GM18951 (cell line): ENCODE results near the gene CD8A.

Experiments
- POLR2A ChIP-seq: IDR thresholded peaks from 4 replicates; pipeline ENCODE4 v1.6.1; 2011; ENCODE audit warnings: mild to moderate bottlenecking; ENCODE audit not compliant: insufficient read length, insufficient read depth; ENCODE audit errors: extremely low read depth
- in situ Hi-C: fragments of 300-500 bp; cut with MboI; formaldehyde crosslinking; loops from one replicate; pipeline ENCODE4 v1.12.0; 2022; ENCODE audit warnings: low sequenced_read_pairs, mixed read lengths, inconsistent platforms; ENCODE audit not compliant: unreplicated experiment

The CD8A gene

GRCh38 chr2:86775338-86775737 is 15.4 kb downstream of the CD8A start:
- in situ Hi-C loops, result no loop called here
- no peak for TF ChIP-seq POLR2A

- in situ Hi-C loops, result no loop called here
- TF ChIP-seq POLR2A, result no peak
These were observed 15.9 kb downstream of the CD8A start for GRCh38 chr2:86774862-86775261.

GRCh38 chr2:86772611-86773010 is 18.1 kb downstream of the CD8A start:
- in situ Hi-C loops, result no loop called here

DNA sequence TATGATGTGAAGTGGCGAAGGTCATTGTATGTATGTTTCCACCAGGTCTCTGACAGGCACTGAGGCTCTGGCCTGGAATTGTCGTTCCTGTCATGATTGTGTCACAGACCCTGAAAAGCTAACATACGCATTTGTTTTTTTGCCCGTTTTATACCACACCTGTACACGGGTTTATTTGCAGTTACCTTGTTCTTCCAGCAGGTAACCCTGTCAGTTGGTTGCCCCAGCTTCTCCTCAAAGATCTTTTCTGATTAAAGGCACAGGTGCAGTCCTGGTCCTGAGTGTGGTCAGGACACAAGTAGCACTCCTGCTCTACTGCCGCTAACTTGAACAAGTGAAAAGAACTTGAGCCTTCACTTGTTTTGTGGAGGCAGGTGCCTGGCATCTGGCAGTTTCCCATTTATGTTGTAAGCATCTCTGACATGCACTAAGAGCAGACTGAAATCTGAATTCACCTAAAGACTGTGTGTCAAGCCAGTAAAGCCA is 19.9 kb downstream of the CD8A start:
- in situ Hi-C loops, result no loop called here
- no peak for TF ChIP-seq POLR2A

More at GRCh38 chr2:86772611-86773010, 18.1 kb downstream of the CD8A start:
- TF ChIP-seq POLR2A, result no peak

DNA sequence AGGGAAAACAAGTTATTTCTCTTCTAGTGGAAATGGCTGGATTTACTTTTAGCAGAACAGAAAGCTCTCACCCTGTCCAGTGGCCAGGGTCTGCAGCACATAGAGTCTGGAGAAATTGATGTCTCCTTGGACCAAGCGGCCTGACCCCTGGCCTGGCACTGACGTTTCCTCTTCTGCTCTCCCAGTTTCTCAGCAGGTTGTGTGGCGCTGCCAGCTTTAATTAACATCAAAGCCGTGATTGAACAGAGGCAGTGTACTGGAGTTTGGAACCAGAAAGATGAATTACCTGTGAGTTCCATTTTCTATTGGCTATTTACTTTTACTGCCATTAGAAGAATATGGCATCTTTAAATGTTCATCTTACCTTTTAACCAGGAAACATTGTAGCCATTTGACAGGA is 20.9 kb downstream of the CD8A start:
- in situ Hi-C loops, result no loop called here
- TF ChIP-seq POLR2A, result no peak

GRCh38 chr2:86768189-86768949 is 22.3 kb downstream of the CD8A start:
- no peak for TF ChIP-seq POLR2A
- in situ Hi-C loops, result no loop called here

- no peak for TF ChIP-seq POLR2A
- in situ Hi-C loops, result no loop called here
These were observed 25.4 kb downstream of the CD8A start for GRCh38 chr2:86765310-86765695.

DNA sequence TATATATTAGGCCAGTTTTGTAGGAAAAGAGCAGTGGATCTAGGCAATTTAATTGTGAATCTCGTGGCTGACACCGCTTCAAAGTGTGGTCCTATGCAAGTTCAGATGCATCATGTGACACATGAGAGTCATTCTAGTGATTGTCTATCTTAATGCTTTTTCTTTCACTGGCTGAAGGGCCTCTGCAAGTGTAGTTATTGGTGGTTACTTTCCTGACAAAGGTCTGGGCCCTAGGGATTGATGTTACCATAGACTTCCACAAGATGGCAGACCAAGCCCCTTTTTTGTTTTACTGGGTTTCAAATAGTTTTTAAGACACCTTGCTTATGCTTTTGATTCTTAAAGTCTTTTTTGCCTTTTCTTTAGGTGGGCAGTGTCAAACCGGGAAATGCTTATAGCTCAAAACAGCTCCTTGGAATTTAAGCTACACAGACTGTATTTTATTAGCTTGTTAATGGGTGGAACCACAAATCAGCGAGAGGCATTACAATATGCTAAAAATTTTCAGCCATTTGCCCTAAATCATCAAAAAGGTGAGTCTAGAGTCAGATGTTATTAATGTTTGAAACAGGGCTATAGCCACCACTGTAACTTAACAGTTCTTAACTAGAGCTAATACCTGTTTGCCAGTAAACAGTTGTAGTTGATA is 25.9 kb downstream of the CD8A start:
- in situ Hi-C loops, result no loop called here
- no peak for TF ChIP-seq POLR2A

DNA sequence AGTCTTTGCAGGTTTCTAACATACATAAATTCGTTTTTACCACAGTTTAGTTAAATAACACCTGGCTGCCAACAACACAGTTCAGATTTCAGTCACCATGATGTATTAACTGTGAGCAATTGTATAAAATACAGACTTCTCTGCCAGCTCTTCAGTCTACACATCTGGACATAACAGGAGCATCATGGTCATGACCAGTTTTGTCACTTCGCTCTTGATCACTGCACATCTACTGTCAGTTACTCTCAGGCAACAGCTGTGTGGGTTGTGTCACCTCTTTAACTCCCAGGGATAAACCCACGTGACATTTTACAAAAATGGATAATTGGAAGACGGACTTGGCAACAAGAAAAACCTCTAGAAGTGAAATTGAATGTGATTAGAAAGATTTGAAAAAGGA is 30.3 kb downstream of the CD8A start:
- in situ Hi-C loops, result no loop called here
- TF ChIP-seq POLR2A, result no peak

GRCh38 chr2:86758405-86758804 is 32.3 kb downstream of the CD8A start:
- no peak for TF ChIP-seq POLR2A
- in situ Hi-C loops, result no loop called here

- in situ Hi-C loops, result no loop called here
- no peak for TF ChIP-seq POLR2A
These were observed 37.1 kb downstream of the CD8A start for GRCh38 chr2:86753606-86754005.

DNA sequence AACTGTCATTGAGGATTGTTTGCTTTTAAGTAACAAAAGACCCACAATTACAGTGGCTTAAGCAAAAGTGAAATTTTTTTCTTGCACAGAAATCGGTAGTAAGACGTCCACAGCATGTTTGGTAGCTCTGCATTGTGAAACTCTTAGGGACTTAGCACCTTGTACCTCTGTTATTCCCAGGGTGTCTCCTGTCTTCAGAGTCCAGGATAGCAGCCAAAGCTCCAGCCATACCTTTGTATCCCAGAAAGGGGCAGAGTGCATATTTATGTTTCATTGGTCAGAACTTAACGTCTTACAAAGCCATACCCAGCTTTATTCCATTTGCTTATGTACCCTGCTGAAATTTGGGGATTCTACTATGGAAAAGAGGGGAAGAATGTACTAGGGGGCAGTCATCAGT is 37.8 kb downstream of the CD8A start:
- in situ Hi-C loops, result no loop called here
- TF ChIP-seq POLR2A, result no peak

DNA sequence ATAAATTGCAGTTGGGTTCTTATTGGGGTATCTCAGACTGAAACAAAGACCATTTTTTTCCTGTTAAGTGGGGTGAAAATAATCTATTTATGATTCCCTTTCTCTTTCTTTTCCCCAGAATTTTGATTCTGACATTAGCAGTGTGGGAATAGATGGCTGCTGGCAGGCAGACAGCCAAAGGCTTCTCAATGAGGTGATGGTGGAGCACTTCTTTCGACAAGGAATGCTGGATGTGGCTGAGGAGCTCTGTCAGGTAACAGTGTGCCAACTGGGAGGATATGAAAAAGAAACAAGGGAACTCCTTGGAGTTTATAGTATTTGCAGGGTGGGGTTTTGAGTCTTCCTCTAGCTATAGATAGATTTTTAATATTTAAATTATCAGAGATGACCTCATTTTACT is 38.9 kb downstream of the CD8A start:
- no peak for TF ChIP-seq POLR2A
- in situ Hi-C loops, result no loop called here

- in situ Hi-C loops, result no loop called here
These were observed 40.4 kb downstream of the CD8A start for GRCh38 chr2:86750240-86750839.

More at GRCh38 chr2:86750240-86750839, 40.4 kb downstream of the CD8A start:
- no peak for TF ChIP-seq POLR2A
